Activated CD8-positive, alpha-beta T cell treated with anti-CD3 and anti-CD28 coated beads, Interleukin-2, amount 10 ng/mL, durations not matched to agents 7 days and 5 days (primary cell): ENCODE data around the gene BTRC. TPM values are rescaled to one million over a fixed set of nuclear protein-coding genes. Genes with fewer than 3 reads are reported as not detected.

Source experiments
- ATAC-seq: fragments of 150-1000 bp; cut with Tn5 transposase; one replicate; pipeline ENCODE4 v1.10.0; 2021; ENCODE audit warnings: moderate library complexity
- CTCF ChIA-PET: fragments of 350-600 bp; sonication (Branson Sonifier 250); formaldehyde crosslinking; loops from one replicate; lab custom pipeline; 2021; ENCODE audit warnings: antibody characterized with exemption; lab: Charles Lee
- POLR2A ChIA-PET: fragments of 350-600 bp; sonication (Branson Sonifier 250); formaldehyde crosslinking; loops from one replicate; lab custom pipeline; 2021; ENCODE audit warnings: antibody characterized with exemption; lab: Charles Lee
- DNase-seq: peaks from one replicate; pipeline ENCODE4 v3.0.0-alpha.2; 2020
- H3K27ac Mint-ChIP-seq: one replicate; pipeline ENCODE4 v1.8.0; 2021; ENCODE audit warnings: mild to moderate bottlenecking, mixed read lengths
- H3K27me3 Mint-ChIP-seq: one replicate; pipeline ENCODE4 v1.8.0; 2021; ENCODE audit warnings: low read depth, mixed read lengths
- H3K36me3 Mint-ChIP-seq: one replicate; pipeline ENCODE4 v1.8.0; 2021; ENCODE audit warnings: low read depth, mixed read lengths
- H3K4me1 Mint-ChIP-seq: one replicate; pipeline ENCODE4 v1.8.0; 2021; ENCODE audit warnings: low read depth, mixed read lengths
- H3K4me3 Mint-ChIP-seq: one replicate; pipeline ENCODE4 v1.8.0; 2021; ENCODE audit warnings: mild to moderate bottlenecking, mixed read lengths
- H3K9me3 Mint-ChIP-seq: one replicate; pipeline ENCODE4 v1.8.0; 2022; ENCODE audit warnings: mixed read lengths; ENCODE audit not compliant: insufficient read depth
- total RNA-seq, 2 experiments: library from RNA; stranded (reverse); gene quantifications; one replicate each; pipeline ENCODE4 v1.2.3, GENCODE V29; 2021

Gene BTRC
- 10 to 100 TPM; 11.0 to 11.2 TPM for total RNA-seq

DNA sequence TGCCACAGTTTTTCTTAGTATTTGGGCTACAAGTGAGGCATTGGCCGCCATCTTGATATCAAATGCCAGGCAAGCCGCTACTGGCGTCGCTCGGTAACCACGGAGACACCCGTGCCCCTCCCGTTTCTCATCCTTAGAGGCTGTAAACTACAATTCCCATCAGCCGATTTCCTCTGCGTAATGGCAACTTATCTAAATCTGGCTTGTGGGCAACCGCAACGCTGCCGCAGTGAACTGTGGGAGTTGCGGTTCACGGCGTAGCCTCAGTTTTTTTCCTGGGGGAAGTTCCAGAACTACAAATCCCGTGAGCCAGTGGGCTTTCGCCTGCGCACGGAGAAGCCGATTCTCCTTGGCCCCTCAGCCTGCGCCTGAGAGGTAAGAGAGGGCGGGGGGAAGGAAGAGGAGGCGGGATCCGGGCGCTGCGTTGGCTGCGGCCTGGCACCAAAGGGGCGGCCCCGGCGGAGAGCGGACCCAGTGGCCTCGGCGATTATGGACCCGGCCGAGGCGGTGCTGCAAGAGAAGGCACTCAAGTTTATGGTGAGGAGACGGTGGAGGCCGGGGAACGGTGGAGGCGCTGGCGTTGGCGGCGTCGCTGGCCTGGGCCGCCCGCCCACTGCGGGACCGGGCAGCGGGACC, at the start of gene BTRC:
Gene BTRC, plus strand, starts transcription at position 474 of the 636 bp plus-strand sequence. Its CDS starts 16 bp downstream, at position 490.
- ATAC-seq (peak; percentile 99), DNase-seq (peak; percentile 97)
- H3K27me3 Mint-ChIP-seq, result peaks cover 16% of the 10 kb centered on the region
- H3K4me1 Mint-ChIP-seq, result peaks cover 20% of the 10 kb centered on the region
- no peaks in the 10 kb centered on the region for H3K9me3 Mint-ChIP-seq
- peaks cover 8% of the 10 kb centered on the region for H3K36me3 Mint-ChIP-seq
- H3K27ac Mint-ChIP-seq, result peak within 1 kb of the TSS; percentile 95
- H3K4me3 Mint-ChIP-seq, result peak within 1 kb of the TSS; percentile 98
- ChIA-PET POLR2A (interaction anchor here (0.9 to 2.0 kb wide), 3 partner anchors 11 to 464 kb away, joined by 3 to 6 read pairs (median 4); partner anchors contain the start of gene OGA), CTCF (interaction anchor here (2.5 kb wide), 1 partner anchor 88 kb away, joined by 8 read pairs; no protein-coding TSS in a partner anchor)

DNA sequence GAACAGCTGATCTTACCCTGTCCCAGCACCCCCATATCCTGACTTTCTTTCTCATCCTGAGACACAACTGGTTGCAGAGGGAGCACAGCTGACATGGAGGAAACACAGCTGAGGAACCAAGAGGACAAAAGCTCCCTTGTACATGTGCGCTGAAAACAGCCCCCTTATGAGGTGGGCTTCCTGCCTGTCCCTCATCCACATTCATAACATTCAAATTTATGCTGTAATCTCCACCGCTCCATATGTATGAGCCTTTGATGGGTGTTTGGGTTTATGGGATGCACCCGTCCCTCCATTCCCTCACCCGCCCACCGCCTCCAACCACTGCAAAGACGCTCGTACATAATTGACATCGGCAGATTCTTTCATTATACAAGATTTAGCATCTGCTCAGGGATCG, 49.6 kb upstream of the BTRC start:
- H3K36me3 Mint-ChIP-seq, result no peaks in the 10 kb centered on the region
- no peak overlapping the region for H3K4me3 Mint-ChIP-seq
- ChIA-PET CTCF (no interaction called here), POLR2A (no interaction called here)
- peaks cover 27% of the 10 kb centered on the region for H3K27me3 Mint-ChIP-seq
- DNase-seq, result no peak
- ATAC-seq, result no peak
- H3K9me3 Mint-ChIP-seq, result no peaks in the 10 kb centered on the region
- no peaks in the 10 kb centered on the region for H3K4me1 Mint-ChIP-seq
- H3K27ac Mint-ChIP-seq, result no peak overlapping the region

DNA sequence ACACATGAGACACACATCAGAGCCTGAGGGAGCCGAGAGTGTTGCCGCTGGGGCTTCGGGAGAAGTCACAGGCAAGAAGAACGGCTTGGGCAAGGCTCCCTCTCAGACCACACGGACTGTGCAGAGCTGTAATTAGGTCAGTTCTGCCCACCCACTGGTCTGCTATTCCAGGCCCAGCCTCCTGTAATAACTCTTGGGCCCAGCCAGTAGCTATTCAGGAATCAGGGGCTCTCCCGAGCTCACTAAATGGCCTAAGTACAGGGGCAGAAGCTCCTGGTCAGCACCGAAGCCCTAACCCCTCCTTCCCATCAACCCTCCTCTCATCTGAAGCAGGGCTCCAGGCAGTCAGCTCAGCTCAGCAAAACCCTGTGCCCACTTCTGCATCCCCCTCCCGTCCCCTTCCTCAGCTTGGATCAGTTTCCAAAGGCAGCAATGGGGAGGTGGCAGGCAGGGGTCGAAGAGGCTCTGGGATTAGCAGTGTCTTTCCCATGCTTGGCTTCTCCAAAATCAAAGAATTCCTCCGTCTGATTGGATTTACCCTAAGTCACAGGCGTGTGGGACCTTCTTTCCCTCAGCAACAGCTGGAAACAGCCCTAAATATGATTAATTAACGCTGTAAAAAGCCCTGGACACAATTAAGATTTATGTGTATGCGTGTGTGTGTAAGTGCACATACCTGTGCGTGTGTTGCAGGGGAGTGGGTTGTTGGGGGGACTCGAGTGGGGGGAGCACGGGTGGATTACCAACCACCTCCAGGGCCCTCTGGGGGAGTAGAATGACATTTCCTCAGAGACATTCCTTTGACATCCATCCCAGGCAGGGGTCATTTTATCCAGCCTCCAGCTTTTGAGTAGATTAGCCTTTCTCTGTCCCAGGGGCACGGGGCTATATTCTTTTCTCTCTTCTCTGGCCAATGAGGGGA, 48.4 kb upstream of the BTRC start:
- ChIA-PET POLR2A (no interaction called here), CTCF (no interaction called here)
- H3K4me1 Mint-ChIP-seq, result no peaks in the 10 kb centered on the region
- no peaks in the 10 kb centered on the region for H3K36me3 Mint-ChIP-seq
- no peak overlapping the region for H3K27ac Mint-ChIP-seq
- peaks cover 31% of the 10 kb centered on the region for H3K27me3 Mint-ChIP-seq
- ATAC-seq, result no peak
- no peaks in the 10 kb centered on the region for H3K9me3 Mint-ChIP-seq
- no peak for DNase-seq
- no peak overlapping the region for H3K4me3 Mint-ChIP-seq

DNA sequence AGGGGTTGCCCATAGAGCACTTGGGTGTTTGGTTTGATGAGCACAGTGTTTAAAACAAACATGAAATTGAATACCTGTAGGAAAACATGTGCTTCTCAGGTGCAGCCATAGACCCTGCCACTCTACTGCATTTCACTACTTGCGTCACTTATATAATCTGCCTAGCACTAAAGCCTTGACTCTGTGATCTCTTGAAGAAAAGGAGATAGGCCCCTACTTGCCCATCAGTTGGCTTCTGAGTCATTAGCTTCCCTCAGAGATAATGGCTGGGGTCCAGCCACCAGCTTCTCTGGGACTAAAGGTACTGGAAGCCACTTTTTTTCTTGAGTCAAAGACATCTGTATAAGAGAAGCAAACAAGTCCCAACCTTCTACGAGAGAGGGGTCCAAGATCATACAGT, 45.9 kb upstream of the BTRC start:
- peaks cover 44% of the 10 kb centered on the region for H3K27me3 Mint-ChIP-seq
- DNase-seq (no peak), ATAC-seq (no peak)
- no peaks in the 10 kb centered on the region for H3K9me3 Mint-ChIP-seq
- no peak overlapping the region for H3K27ac Mint-ChIP-seq
- CTCF ChIA-PET, result interaction anchor here (1.0 to 1.4 kb wide), 2 partner anchors 134 to 136 kb away, joined by 3 to 4 read pairs; no protein-coding TSS in a partner anchor
- no peaks in the 10 kb centered on the region for H3K36me3 Mint-ChIP-seq
- no peak overlapping the region for H3K4me3 Mint-ChIP-seq
- H3K4me1 Mint-ChIP-seq, result no peaks in the 10 kb centered on the region
- POLR2A ChIA-PET, result no interaction called here

DNA sequence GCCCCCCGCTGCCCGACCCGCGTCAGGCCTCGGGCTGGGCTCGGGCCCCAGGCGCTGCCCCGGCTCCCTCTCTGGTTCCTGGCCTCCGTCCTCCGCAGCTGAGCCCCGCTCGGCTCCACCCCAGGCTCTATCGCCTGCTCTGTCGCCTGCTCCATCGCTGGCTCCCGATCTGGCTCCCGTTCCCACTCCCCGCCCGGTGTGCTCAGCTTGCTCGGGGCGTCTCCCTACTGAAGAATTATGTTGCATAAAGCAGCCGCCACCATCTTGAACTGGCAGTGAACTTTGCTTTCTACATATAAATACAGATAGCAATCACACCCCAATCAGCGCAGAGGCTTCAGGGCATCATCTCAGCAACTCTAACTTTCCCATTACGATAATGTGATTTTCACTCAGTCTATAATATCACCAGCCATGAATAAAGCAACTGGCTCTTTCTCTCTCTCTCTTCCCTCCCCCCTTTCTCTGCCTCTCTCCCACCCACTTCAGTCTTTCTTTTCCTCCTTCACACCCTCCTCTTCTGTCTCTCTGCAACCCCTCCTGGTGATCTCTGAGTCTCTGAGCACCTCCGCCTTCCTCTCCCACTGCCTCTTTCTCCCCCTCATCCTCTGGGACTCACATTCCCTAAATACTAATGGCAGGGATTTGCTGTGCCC, 43.3 kb upstream of the BTRC start:
- ChIA-PET POLR2A (no interaction called here), CTCF (interaction anchor here (0.7 kb wide), 1 partner anchor 156 kb away, joined by 3 read pairs; no protein-coding TSS in a partner anchor)
- ATAC-seq, result no peak
- H3K27me3 Mint-ChIP-seq, result peaks cover 45% of the 10 kb centered on the region
- no peaks in the 10 kb centered on the region for H3K9me3 Mint-ChIP-seq
- no peak for DNase-seq
- no peak overlapping the region for H3K4me3 Mint-ChIP-seq
- no peak overlapping the region for H3K27ac Mint-ChIP-seq
- H3K36me3 Mint-ChIP-seq, result no peaks in the 10 kb centered on the region
- no peaks in the 10 kb centered on the region for H3K4me1 Mint-ChIP-seq

DNA sequence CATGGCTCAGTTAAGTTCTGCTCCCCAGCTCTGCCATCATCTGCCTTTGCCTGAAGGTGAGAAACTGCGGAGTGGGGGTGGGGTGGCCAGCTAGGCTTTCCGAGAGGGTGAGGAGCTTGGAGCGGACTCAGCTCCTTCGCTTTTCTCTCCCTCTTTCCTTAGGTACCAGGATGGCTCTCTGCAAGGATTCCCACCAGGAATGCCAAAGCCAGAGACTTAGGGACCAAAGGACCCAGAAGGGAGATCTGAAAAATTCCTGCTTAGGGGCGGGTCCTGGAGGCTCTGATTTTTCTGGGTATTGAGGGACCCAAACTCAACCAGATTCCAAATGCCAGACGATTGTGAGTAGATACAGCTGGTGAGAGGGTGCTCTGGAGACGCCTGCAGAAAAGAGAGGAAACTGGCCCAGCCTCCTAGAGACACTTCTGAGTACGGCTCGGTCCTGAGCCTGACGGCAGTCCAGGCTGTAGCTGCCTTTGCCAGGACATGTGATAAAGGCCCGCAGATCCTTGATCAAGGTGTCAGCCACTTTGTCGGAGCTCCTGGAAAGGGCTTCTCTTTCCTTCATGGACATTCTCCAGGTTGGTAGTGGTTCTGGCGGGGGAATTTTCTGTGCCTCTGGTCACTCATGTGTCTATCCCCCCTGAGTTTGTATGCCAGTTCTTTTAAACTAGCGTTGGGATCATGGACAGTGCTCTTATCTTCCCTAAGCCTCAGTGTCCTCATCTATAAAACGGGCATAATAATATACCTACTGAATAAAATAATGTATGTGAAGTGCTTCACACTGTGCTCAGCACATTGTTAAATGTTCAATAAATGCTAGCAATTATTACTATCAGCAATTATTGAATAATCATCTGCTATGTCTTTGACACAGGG, 42.5 kb upstream of the BTRC start:
- POLR2A ChIA-PET, result no interaction called here
- ATAC-seq, result no peak
- no peak for DNase-seq

DNA sequence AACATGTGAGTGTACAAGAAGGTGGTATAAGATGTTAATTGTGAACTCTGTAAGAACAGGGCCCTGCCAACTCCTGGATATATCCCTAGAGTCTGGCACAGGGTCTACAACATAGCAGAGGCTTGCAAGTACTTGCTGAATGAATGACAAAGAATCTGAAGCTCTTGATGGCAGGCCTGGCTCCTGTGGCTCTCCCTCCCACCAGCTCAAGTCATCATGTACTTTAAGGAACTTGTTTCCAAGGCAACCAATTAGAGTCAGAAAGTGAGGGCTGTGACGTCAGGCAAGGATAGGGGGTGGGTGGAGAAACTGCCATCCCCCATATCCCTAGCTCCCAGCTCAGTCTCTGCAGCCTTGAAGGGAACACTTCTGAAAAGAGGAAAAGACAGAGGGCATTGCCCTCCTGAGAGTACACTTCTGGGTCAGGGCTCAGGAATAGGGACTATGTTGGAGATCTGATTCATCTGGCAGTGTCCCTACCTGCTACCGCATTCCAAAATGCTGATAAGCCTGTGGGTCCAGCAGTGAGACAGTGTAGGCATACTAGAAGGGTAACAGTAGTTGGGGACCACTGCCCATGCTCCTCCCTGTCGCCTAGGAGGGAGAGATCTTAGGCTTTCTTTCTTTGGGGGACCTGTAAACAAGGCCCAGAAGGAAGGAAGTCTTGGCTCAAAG, 34.6 kb upstream of the BTRC start:
- H3K36me3 Mint-ChIP-seq, result no peaks in the 10 kb centered on the region
- POLR2A ChIA-PET, result no interaction called here

More for the DNA sequence above, 42.5 kb upstream of the BTRC start:
- no peaks in the 10 kb centered on the region for H3K4me1 Mint-ChIP-seq
- no peaks in the 10 kb centered on the region for H3K9me3 Mint-ChIP-seq
- CTCF ChIA-PET, result no interaction called here
- no peak overlapping the region for H3K4me3 Mint-ChIP-seq
- no peak overlapping the region for H3K27ac Mint-ChIP-seq
- H3K27me3 Mint-ChIP-seq, result peaks cover 43% of the 10 kb centered on the region
- no peaks in the 10 kb centered on the region for H3K36me3 Mint-ChIP-seq

DNA sequence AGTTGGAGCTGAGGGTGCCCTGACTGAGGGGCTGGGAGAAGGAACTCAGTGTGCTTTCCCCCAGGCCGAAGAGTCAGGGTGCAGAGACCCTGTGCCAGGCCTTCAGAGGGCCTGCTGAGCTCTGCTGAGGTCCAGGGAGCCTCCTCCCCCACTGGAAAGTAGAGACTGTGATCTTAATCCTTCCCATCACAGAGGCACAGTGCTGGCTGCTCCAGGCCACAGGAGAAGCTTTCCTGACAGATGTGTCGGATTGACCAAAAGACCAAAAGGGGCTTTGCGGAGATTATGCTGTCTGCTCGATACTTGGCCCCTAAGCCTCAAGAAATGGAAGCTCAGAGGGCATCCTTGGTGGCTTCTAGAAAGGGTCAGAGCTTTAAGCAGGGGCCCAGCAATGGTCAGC, 32.9 kb upstream of the BTRC start:
- Mint-ChIP-seq H3K27me3 (peaks cover 9% of the 10 kb centered on the region), H3K36me3 (no peaks in the 10 kb centered on the region), H3K9me3 (no peaks in the 10 kb centered on the region), H3K27ac (no peak overlapping the region), H3K4me1 (no peaks in the 10 kb centered on the region), H3K4me3 (no peak overlapping the region)
- POLR2A ChIA-PET, result no interaction called here
- ATAC-seq (no peak), DNase-seq (no peak)
- CTCF ChIA-PET, result interaction anchor here (1.3 to 1.6 kb wide), 2 partner anchors 29 to 108 kb away, joined by 4 to 5 read pairs; no protein-coding TSS in a partner anchor

More for the DNA sequence above, 34.6 kb upstream of the BTRC start:
- DNase-seq (no peak), ATAC-seq (no peak)
- Mint-ChIP-seq H3K27ac (no peak overlapping the region), H3K27me3 (peaks cover 2% of the 10 kb centered on the region), H3K4me1 (no peaks in the 10 kb centered on the region), H3K4me3 (no peak overlapping the region), H3K9me3 (no peaks in the 10 kb centered on the region)
- CTCF ChIA-PET, result interaction anchor here (1.5 kb wide), 1 partner anchor 21 kb away, joined by 3 read pairs; no protein-coding TSS in a partner anchor

DNA sequence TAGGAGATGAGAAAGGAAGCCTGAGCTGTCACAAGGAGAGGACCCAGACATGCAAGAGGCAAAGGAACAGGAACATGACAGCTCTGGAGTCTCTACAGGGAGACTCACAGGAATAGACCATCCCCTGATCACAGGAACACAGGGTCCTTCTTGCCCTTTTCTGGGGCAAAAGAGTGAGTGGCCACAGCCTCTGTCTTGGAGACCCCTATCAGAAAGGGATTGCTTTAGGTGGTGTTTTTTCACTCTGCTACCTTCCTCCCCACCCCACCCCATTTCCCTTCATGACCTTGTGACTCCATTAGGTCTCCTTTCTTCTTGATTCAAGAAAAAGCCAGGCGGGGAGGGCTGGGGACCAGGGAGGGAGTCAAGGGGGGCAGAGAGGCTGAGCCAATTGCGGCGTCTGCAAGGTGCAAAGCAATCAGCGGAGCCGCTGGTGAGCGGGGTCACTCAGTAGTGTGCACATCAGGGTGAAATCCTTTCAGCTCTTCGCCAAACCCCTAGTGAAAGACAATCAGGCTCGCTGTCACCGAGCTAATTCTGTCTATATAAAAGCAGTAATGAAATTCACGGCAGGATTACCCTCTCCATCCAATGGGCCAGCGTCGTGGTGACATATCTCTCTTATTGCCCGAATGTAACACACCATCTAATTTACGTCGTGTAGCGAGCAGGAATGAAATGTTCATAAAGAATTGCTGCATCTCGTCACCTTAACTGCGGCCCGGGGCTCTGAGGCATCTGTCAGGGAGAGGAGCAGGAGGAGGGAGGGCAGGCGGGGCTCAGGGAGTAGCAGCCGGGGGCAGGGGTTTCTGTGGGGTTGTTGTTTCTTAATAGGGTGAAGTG, 31.5 kb upstream of the BTRC start:
- ChIA-PET POLR2A (no interaction called here), CTCF (no interaction called here)
- Mint-ChIP-seq H3K27ac (no peak overlapping the region), H3K36me3 (no peaks in the 10 kb centered on the region), H3K27me3 (peaks cover 16% of the 10 kb centered on the region), H3K4me1 (no peaks in the 10 kb centered on the region), H3K4me3 (no peak overlapping the region), H3K9me3 (no peaks in the 10 kb centered on the region)
- DNase-seq, result no peak
- ATAC-seq, result no peak

DNA sequence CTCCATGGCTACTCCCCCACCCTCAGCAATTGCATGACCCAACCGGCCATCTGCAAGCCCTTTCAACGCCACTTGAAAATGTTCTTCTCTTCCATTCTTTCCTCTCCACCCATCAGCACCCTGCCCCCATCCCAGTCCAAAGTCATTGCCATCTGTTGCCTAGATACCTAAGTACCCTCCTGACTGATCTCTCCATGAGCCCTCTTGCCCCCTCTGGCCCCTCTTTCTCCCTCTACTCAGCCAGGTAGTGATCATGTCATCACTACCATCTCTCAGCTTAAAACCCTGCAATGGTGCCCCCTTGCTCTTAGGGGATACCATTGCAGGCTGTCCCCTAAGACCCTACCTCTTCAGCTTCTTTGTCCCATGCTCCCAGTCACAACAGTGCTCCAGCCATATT, 30.5 kb upstream of the BTRC start:
- POLR2A ChIA-PET, result no interaction called here

More for the DNA sequence above, 30.5 kb upstream of the BTRC start:
- DNase-seq (no peak), ATAC-seq (no peak)
- H3K4me1 Mint-ChIP-seq, result no peaks in the 10 kb centered on the region
- no peaks in the 10 kb centered on the region for H3K36me3 Mint-ChIP-seq
- H3K27ac Mint-ChIP-seq, result no peak overlapping the region
- H3K27me3 Mint-ChIP-seq, result peaks cover 19% of the 10 kb centered on the region
- H3K4me3 Mint-ChIP-seq, result no peak overlapping the region
- H3K9me3 Mint-ChIP-seq, result no peaks in the 10 kb centered on the region
- CTCF ChIA-PET, result no interaction called here
